ENCODE measurements around the gene PRKCI. TPM values are rescaled to one million over a fixed set of nuclear protein-coding genes. Genes with fewer than 3 reads are reported as not detected.

The PRKCI gene
- total and polyA plus RNA-seq, 9 of the 15 experiments (the other 6 are each of a cell fraction or from before 2014, with no cell fraction given), result 10.5 to 43.2 (median 31.4) TPM

- POLR2A ChIA-PET, result interaction anchor here (0.6 kb wide), 1 partner anchor 61 kb away, joined by 3 read pairs; no protein-coding TSS in a partner anchor
- intact Hi-C loops (cut with micrococcal nuclease) (loop anchor here (10.0 kb wide), 1 partner anchor 177 kb away; no protein-coding TSS in a partner anchor), in situ Hi-C loops (cut with MboI) (loop anchor here (10.0 kb wide), 1 partner anchor 87 kb away; no protein-coding TSS in a partner anchor)
- Histone ChIP-seq H4K20me1 (replicated peaks; ENCODE audit: control insufficient read depth, insufficient read depth, low read length) (no peaks in the 10 kb centered on the region), H3K27me3 (ENCODE audit: control insufficient read depth in 2 of 2, insufficient read depth in 2 of 2, low read length in 2 of 2) (no peaks in the 10 kb centered on the region), H3K4me2 (ENCODE audit: insufficient read depth, low read length) (no peak overlapping the region), H3K9me1 (ENCODE audit: control insufficient read depth, insufficient read depth, low read length) (no peaks in the 10 kb centered on the region), H3K4me3 (no peak overlapping the region), H3K4me1 (replicated peaks in 1 of 2; ENCODE audit: control insufficient read depth in 2 of 2, insufficient read depth in 2 of 2, low read length in 2 of 2) (peaks cover 0 to 2% of the 10 kb centered on the region in 2 experiments; a peak in 1 of 5 replicates), H2AFZ (ENCODE audit: low read depth, low read length) (peak overlapping the region; percentile 69), H3K9ac (ENCODE audit: insufficient read depth in 1 of 2, low read depth in 2 of 2, low read length in 2 of 2) (no peak overlapping the region), H3K79me2 (ENCODE audit: control insufficient read depth, insufficient read depth, low read length) (no peaks in the 10 kb centered on the region), H3K9me3 (replicated peaks; ENCODE audit: control insufficient read depth, insufficient read depth, low read depth, low read length) (no peaks in the 10 kb centered on the region; the same call in 1 of the 2 replicates), H3K27ac (ENCODE audit: extremely low read depth, low read depth, low read length) (no peak overlapping the region), H3K36me3 (ENCODE audit: control insufficient read depth, insufficient read depth, low read length) (no peaks in the 10 kb centered on the region)
- no TSS peak for BruUV-seq (replicated peaks)
- DNase-seq (ENCODE audit: extremely low read depth in 1 of 4, low spot score in 3 of 4) (no peak), FAIRE-seq (no peak), ATAC-seq (no peak)
- CTCF ChIA-PET (ENCODE audit: low intra/inter-chr PET ratio), result no interaction called here
- TF ChIP-seq ZNF318 (IDR thresholded peaks at IDR 0.05; ENCODE audit: borderline replicate concordance in 1 of 2, low read depth in 1 of 2) (no peak), SIX5 (IDR thresholded peaks at IDR 0.05; ENCODE audit: borderline replicate concordance in 1 of 2, insufficient read depth in 1 of 2, low read depth in 1 of 2, low read length in 2 of 2) (no peak)
- WGBS (ENCODE audit: insufficient coverage, low coverage, missing lambda C conversion rate), result 46% methylated on average over 3 of the region's 3 CpGs
Measured at GRCh38 chr3:170317954-170318353, 95.7 kb downstream of the PRKCI start.

Measured in K562 (cell line).